Suprapubic skin (tissue), 4 donors: ENCODE results near the gene PPIP5K1. TPM values are rescaled to one million over a fixed set of nuclear protein-coding genes. Genes with fewer than 3 reads are reported as not detected.

Experiments used
- DNase-seq, 2 donors: peaks; one replicate each; pipeline ENCODE4 v3.0.0-alpha.2; 2019; ENCODE audit warnings: low spot score in 2 of 2
- H3K27ac ChIP-seq: fragments of 200-600 bp; sonication (generic); one replicate; pipeline ENCODE4 v1.5.1; 2019
- H3K27me3 ChIP-seq: fragments of 200-600 bp; sonication (generic); one replicate; pipeline ENCODE4 v1.5.1; 2019
- H3K36me3 ChIP-seq: fragments of 200-600 bp; sonication (generic); one replicate; pipeline ENCODE4 v1.5.1; 2019
- H3K4me1 ChIP-seq: fragments of 200-600 bp; sonication (generic); one replicate; pipeline ENCODE4 v1.5.1; 2019
- H3K4me3 ChIP-seq: fragments of 200-600 bp; sonication (generic); one replicate; pipeline ENCODE4 v1.5.1; 2019; ENCODE audit warnings: mild to moderate bottlenecking
- H3K9me3 ChIP-seq: fragments of 200-600 bp; sonication (generic); one replicate; pipeline ENCODE4 v1.5.1; 2019
- EP300 ChIP-seq: sonication (generic); formaldehyde crosslinking; IDR thresholded peaks from one replicate; pipeline ENCODE4 v1.6.1; 2017; ENCODE audit warnings: antibody characterized with exemption
- POLR2A ChIP-seq, 2 donors: fragments of 450-650 bp; IDR thresholded peaks; one replicate each; pipeline ENCODE4 v1.6.1; 2017; ENCODE audit warnings: antibody characterized with exemption in 2 of 2, mild to moderate bottlenecking in 2 of 2, moderate library complexity in 2 of 2
- POLR2AphosphoS5 ChIP-seq, 3 donors: sonication (generic); formaldehyde crosslinking; IDR thresholded peaks; one replicate each; pipeline ENCODE4 v1.6.1; 2017; ENCODE audit warnings: antibody characterized with exemption in 3 of 3
- WGBS: methylation state at CpG from one replicate; pipeline ENCODE4 v1.1.5; 2018; 5-methylcytosine and 5-hydroxymethylcytosine counted together
- total RNA-seq, 4 donors: library from RNA; depleted of rRNA; stranded (reverse); fragments of >200 nt; gene quantifications; one replicate each; pipeline ENCODE4 v1.1.0, GENCODE V29; 2016
- TF ChIP-seq, protein P1 (sequence below), 2 donors: fragments of 200-600 bp in 1 of 2; fragments of 450-650 bp in 1 of 2; sonication (generic) in 1 of 2; IDR thresholded peaks; one replicate each; pipeline ENCODE4 v1.5.1; 2016 to 2019; ENCODE audit warnings: antibody characterized with exemption in 2 of 2, mild to moderate bottlenecking in 1 of 2, moderate library complexity in 1 of 2

PPIP5K1 gene
- total RNA-seq, 4 donors from 2014 or later: 23.8 to 63.6 (median 32.6) TPM

DNA sequence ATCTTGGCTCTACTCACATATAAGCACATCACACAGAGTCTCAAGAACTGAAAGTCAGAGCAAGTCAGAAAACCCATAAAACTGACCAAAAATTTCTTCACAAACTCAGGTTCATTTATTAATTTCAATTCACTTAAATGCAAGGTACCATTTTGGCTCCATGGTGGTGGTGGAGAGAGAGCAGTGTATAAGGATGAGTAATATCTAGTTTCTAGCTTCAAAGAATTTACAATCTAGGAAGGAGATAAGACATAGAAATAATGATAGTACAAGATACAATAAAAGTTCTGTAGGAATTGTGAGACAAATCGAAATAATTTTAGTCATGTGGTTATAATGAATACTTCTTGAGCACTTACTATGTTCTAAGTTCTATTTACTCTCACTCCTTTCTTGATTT is 90.4 kb downstream of the PPIP5K1 start:
- TF ChIP-seq POLR2A (IDR thresholded peaks at IDR 0.05) (no peak), POLR2AphosphoS5 (IDR thresholded peaks at IDR 0.05) (no peak), EP300 (no peak)
- TF ChIP-seq, protein P1, sequence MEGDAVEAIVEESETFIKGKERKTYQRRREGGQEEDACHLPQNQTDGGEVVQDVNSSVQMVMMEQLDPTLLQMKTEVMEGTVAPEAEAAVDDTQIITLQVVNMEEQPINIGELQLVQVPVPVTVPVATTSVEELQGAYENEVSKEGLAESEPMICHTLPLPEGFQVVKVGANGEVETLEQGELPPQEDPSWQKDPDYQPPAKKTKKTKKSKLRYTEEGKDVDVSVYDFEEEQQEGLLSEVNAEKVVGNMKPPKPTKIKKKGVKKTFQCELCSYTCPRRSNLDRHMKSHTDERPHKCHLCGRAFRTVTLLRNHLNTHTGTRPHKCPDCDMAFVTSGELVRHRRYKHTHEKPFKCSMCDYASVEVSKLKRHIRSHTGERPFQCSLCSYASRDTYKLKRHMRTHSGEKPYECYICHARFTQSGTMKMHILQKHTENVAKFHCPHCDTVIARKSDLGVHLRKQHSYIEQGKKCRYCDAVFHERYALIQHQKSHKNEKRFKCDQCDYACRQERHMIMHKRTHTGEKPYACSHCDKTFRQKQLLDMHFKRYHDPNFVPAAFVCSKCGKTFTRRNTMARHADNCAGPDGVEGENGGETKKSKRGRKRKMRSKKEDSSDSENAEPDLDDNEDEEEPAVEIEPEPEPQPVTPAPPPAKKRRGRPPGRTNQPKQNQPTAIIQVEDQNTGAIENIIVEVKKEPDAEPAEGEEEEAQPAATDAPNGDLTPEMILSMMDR (IDR thresholded peaks at IDR 0.05): no peak
- Histone ChIP-seq H3K4me3 (no peak overlapping the region), H3K4me1 (no peaks in the 10 kb centered on the region), H3K27me3 (no peaks in the 10 kb centered on the region), H3K27ac (no peak overlapping the region), H3K36me3 (no peaks in the 10 kb centered on the region), H3K9me3 (no peaks in the 10 kb centered on the region)
- no peak for DNase-seq
- WGBS: 98% methylated on average over 1 of the region's 1 CpG

DNA sequence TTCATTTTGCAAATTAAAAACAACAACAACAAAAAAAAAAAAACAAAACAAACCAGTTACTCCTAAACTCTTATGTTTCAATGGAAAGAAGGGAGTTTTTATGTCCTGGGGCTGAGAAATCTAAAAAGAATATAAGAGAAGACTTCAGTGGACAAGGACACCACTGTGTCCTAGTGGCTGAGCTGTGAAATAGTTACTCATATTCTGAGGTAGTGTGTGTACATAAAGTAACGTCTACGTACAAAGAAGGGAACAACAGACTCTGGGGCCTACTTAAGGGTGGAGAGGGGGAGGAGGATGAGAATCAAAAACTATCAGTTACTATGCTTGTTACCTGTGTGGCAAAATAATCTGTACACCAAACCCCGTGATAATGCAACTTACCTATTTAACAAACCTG is 91.0 kb downstream of the PPIP5K1 start:
- 67% methylated on average over 3 of the region's 3 CpGs for WGBS
- H3K4me3 ChIP-seq: no peak overlapping the region
- no peaks in the 10 kb centered on the region for H3K36me3 ChIP-seq
- H3K9me3 ChIP-seq: no peaks in the 10 kb centered on the region
- TF ChIP-seq, protein P1 (IDR thresholded peaks at IDR 0.05): no peak
- TF ChIP-seq POLR2AphosphoS5 (IDR thresholded peaks at IDR 0.05) (no peak), EP300 (no peak), POLR2A (IDR thresholded peaks at IDR 0.05) (no peak)
- no peak for DNase-seq
- H3K27ac ChIP-seq: no peak overlapping the region
- no peaks in the 10 kb centered on the region for H3K27me3 ChIP-seq
- H3K4me1 ChIP-seq: peaks cover under 1% of the 10 kb centered on the region

DNA sequence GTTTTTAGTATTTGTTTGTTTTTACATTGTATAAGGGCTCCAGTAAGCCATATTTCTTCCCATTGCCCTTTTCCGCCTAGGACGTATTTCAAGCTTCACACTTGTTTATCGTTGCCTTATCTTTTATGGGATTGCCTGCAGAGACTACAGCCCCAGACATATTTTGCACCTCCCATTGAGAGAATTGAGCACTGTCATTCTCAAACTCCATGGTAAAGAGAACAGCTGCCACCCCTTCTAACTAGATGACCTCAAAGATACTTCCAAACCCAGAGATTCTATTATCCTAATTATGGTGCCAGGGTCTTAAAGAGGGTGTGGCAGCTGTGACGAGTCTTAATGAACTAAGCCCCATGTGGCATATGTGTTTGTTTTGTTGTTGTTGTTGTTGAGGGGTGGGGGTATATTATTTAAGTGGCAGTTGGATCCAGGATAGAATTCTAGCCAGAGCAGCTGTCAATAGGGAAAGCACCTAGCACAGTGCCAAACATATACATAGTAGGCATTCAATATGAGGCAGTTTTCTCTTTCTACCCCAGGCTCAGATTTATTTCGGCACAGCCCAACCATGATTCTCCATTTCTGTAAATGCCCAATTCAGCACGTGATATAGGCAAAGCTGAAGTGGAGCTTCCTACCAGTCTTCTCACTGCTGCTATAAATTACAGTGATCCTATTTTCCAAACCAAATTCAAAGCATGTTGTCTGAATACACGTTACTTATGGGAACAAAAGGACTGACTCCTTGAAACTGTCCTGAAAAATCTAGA is 96.1 kb downstream of the PPIP5K1 start:
- Histone ChIP-seq H3K27me3 (no peaks in the 10 kb centered on the region), H3K9me3 (no peaks in the 10 kb centered on the region), H3K36me3 (peaks cover 12% of the 10 kb centered on the region), H3K4me1 (peaks cover 23% of the 10 kb centered on the region), H3K27ac (no peak overlapping the region), H3K4me3 (peak overlapping the region; percentile 76)
- WGBS: 48% methylated on average over 7 of the region's 7 CpGs
- no peak for DNase-seq
- no peak for TF ChIP-seq POLR2A (IDR thresholded peaks at IDR 0.05)
- TF ChIP-seq EP300: no peak
- TF ChIP-seq POLR2AphosphoS5 (IDR thresholded peaks at IDR 0.05): no peak
- TF ChIP-seq, protein P1 (IDR thresholded peaks at IDR 0.05): no peak

DNA sequence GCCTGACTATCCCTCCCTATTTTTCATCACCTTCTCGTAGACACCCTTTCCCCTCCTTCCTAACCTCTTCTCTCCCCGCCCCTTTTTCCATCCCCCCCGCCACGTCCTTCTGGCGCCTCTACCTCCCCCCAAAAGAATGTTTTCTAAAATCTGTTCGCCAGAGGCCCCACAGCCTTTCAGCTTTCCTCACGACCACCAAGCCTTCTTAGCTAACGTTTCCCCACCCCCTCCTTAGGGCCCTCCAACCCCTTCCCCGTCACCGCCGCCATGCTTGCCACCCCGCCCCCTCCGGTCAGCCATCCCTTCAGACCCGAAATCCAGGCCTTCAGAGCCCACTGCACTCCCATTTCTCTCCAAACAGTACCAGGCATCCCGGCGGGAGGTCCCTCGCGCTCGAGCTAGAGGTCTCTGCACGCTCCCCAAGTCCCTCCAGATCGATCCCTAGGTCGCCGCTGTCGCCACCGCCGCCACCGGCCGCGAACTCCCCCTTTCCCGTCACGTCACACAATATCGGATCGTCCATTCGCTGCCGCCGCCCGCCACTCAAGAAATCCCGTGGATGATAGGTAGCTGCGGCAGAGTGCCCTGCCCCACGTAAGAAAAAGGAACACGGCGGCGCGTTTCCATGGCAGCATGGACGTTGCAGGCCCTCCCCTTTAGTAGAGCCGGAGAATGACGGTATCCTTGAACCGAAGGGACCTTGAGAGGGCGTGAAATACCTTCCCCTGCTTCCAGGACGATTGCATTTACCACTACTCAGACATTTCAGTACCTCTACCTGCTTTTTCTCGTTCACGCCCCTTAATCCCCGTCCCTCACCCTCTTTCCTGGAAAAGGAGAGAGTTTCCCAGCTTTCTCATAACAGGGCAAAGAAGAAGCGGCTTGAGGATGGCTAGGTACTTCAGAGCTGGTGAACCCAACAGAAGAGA is 97.1 kb downstream of the PPIP5K1 start, which contains the start of gene TP53BP1:
TSS of gene TP53BP1 (minus strand) at position 484 of the 929 bp plus-strand sequence. CDS start at position 371, 113 bp downstream.
- TF ChIP-seq POLR2AphosphoS5 (IDR thresholded peaks at IDR 0.05): peak in 1 of 3 donors; percentile 32
- no peak for TF ChIP-seq POLR2A (IDR thresholded peaks at IDR 0.05)
- Histone ChIP-seq H3K36me3 (peaks cover 21% of the 10 kb centered on the region), H3K4me3 (peak within 1 kb of the TSS; percentile 76), H3K9me3 (no peaks in the 10 kb centered on the region), H3K4me1 (peaks cover 23% of the 10 kb centered on the region), H3K27ac (peak within 1 kb of the TSS; percentile 58), H3K27me3 (no peaks in the 10 kb centered on the region)
- peak; percentile 99 for DNase-seq
- 1% methylated on average over 36 of the region's 54 CpGs for WGBS

DNA sequence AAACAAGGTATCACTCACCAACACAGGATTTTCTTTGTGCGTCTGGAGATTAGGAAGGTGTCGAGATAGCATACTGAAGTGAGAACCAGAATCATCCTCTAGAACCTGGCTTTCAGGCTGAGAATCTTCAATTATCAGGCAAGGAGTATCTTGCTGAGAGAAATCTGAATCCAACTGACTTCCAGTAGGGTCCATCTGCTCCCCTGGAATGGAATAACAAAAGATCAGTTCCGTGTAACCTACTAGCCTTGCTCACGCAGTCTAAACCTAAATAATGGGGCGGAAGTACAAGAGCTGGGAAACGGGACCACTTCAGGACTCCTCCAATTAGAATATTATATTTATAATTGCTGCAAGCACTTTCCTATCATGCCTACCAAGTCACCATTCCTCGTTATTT is 97.7 kb downstream of the PPIP5K1 start:
- no peak for DNase-seq
- Histone ChIP-seq H3K9me3 (no peaks in the 10 kb centered on the region), H3K27me3 (no peaks in the 10 kb centered on the region), H3K4me1 (peaks cover 23% of the 10 kb centered on the region), H3K4me3 (peak overlapping the region; percentile 76), H3K27ac (no peak overlapping the region), H3K36me3 (peaks cover 25% of the 10 kb centered on the region)
- TF ChIP-seq POLR2A (IDR thresholded peaks at IDR 0.05) (no peak), POLR2AphosphoS5 (IDR thresholded peaks at IDR 0.05) (no peak), EP300 (no peak)
- TF ChIP-seq, protein P1 (IDR thresholded peaks at IDR 0.05): no peak
- WGBS: 9% methylated on average over 7 of the region's 7 CpGs
